ENCODE results near the gene LTB. TPM values are rescaled to one million over a fixed set of nuclear protein-coding genes. Genes with fewer than 3 reads are reported as not detected.

LTB gene
- total and polyA plus RNA-seq, 4 donors = 0.67 to 5.3 (median 1.5) TPM

DNA sequence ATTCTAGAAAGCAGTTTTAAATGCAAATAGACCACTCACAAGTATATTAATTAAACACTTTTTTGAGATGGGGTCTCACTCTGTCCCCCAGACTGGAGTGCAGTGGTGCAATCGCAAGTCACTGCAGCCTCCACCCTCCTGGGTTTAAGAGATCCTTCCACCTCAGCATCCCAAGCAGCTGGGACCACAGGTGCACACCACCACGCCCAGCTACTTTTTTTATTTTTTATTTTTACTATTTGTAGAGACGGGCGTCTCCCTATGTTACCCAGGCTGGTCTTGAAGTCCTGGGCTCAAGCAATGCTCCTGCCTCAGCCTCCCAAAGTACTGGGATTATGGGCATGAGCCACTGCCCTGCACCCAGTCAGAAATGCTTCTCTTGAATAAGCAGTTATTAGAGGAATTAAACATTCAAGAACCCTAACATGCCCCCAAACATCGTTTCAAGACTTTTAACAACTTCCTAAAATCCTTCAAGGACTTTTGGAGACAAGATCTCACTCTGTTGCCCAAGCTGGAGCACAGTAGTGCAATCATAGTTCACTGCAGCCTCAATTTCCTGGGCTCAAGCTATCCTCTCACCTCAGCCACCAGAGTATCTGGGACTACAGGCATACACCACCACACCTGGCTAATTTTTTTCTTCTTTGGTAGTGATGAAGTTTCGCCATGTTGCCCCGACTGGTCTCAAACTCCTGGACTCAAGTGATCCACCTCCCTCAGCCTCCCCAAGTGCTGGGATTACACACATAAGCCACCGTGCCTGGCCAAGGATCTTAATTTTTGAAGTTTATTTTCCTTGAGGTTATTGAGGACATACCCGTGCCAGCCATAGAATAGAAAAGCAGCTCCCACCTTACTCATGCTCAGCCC lies 50.2 kb downstream of the LTB start (continued):
- TF ChIP-seq, protein P1, sequence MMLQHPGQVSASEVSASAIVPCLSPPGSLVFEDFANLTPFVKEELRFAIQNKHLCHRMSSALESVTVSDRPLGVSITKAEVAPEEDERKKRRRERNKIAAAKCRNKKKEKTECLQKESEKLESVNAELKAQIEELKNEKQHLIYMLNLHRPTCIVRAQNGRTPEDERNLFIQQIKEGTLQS (IDR thresholded peaks at IDR 0.05) = no peak
- no peak for TF ChIP-seq NR2F2 (IDR thresholded peaks at IDR 0.05)
- TF ChIP-seq TAF1 (conservative IDR thresholded peaks at IDR 0.05) = no peak
- TF ChIP-seq, protein P2, sequence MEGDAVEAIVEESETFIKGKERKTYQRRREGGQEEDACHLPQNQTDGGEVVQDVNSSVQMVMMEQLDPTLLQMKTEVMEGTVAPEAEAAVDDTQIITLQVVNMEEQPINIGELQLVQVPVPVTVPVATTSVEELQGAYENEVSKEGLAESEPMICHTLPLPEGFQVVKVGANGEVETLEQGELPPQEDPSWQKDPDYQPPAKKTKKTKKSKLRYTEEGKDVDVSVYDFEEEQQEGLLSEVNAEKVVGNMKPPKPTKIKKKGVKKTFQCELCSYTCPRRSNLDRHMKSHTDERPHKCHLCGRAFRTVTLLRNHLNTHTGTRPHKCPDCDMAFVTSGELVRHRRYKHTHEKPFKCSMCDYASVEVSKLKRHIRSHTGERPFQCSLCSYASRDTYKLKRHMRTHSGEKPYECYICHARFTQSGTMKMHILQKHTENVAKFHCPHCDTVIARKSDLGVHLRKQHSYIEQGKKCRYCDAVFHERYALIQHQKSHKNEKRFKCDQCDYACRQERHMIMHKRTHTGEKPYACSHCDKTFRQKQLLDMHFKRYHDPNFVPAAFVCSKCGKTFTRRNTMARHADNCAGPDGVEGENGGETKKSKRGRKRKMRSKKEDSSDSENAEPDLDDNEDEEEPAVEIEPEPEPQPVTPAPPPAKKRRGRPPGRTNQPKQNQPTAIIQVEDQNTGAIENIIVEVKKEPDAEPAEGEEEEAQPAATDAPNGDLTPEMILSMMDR (IDR thresholded peaks at IDR 0.05; ENCODE audit: low read depth, low read length, missing input control) = no peak
- no peak for TF ChIP-seq SP1 (IDR thresholded peaks at IDR 0.05)
- no peak for TF ChIP-seq FOXA2 (IDR thresholded peaks at IDR 0.05)

DNA sequence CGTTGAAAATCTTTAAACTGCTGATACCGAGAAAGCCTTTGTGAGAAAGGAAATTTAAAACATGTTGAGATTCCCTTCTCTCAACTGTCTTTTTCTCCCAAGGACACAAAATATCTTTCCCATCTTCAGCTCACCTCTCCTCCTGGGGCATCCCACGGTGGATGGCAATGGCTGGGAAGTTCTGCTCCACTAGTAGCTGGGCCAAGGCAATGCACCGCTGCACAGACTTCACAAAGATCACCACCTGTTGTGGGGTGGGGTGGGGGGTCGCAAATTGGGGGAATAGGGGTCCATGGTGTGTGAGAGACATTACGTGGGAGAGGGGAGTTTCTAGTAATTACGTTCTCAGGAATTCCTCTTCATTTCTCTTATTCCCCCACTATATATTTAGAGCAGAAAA lies 51.1 kb downstream of the LTB start:
- Histone ChIP-seq H3K4me3 (ENCODE audit: low read depth in 1 of 3, low read length in 3 of 3) (no peak overlapping the region), H3K27me3 (ENCODE audit: control insufficient read depth in 4 of 4, insufficient read depth in 4 of 4, low read length in 3 of 4) (no peaks in the 10 kb centered on the region), H3K27ac (ENCODE audit: low read depth in 1 of 2, low read length in 2 of 2) (no peak overlapping the region), H3K4me1 (ENCODE audit: control insufficient read depth in 4 of 4, insufficient read depth in 4 of 4, low read length in 3 of 4) (peaks cover 0 to 4% (median 2%) of the 10 kb centered on the region in 4 donors), H3K36me3 (ENCODE audit: control insufficient read depth in 4 of 4, insufficient read depth in 3 of 4, low read depth in 1 of 4, low read length in 3 of 4) (peaks cover 26 to 61% (median 52%) of the 10 kb centered on the region in 4 donors), H3K9me3 (ENCODE audit: control insufficient read depth in 4 of 4, low read length in 3 of 4) (no peaks in the 10 kb centered on the region), H3K9ac (ENCODE audit: low read depth in 1 of 2, low read length in 2 of 2) (no peak overlapping the region)
- no peak for DNase-seq (ENCODE audit: low spot score)
- WGBS = 96% methylated on average over 7 of the region's 7 CpGs
- no peak for TF ChIP-seq TAF1 (conservative IDR thresholded peaks at IDR 0.05)

DNA sequence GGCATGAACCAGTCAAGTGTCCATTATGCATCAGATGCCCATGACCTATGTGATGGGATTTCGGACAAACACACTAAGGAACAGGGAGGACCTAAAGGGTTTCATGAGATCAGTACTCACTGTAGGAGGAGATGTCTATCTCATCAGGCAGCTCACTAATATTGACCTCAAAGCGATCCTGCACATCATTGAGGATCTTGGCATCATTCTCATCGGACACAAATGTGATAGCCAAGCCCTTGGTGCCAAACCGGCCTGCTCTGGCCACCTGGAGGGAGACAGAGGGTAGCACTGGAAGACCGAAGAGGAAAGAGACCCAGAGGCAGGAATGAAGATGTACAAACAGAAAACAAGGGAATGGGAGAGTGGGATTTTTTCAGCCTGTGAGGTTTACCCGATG lies 51.6 kb downstream of the LTB start:
- peaks cover 0 to 4% (median 2%) of the 10 kb centered on the region in 4 donors for H3K4me1 ChIP-seq (ENCODE audit: control insufficient read depth in 4 of 4, insufficient read depth in 4 of 4, low read length in 3 of 4)
- H3K27ac ChIP-seq (ENCODE audit: low read depth in 1 of 2, low read length in 2 of 2) = no peak overlapping the region
- no peaks in the 10 kb centered on the region for H3K27me3 ChIP-seq (ENCODE audit: control insufficient read depth in 4 of 4, insufficient read depth in 4 of 4, low read length in 3 of 4)
- no peaks in the 10 kb centered on the region for H3K9me3 ChIP-seq (ENCODE audit: control insufficient read depth in 4 of 4, low read length in 3 of 4)
- WGBS = 69% methylated on average over 6 of the region's 6 CpGs
- no peak overlapping the region for H3K4me3 ChIP-seq (ENCODE audit: low read depth in 1 of 3, low read length in 3 of 3)
- no peak for DNase-seq (ENCODE audit: low spot score)
- TF ChIP-seq, protein P1 (IDR thresholded peaks at IDR 0.05) = no peak
- no peak for TF ChIP-seq JUND (IDR thresholded peaks at IDR 0.05)
- TF ChIP-seq, protein P3, sequence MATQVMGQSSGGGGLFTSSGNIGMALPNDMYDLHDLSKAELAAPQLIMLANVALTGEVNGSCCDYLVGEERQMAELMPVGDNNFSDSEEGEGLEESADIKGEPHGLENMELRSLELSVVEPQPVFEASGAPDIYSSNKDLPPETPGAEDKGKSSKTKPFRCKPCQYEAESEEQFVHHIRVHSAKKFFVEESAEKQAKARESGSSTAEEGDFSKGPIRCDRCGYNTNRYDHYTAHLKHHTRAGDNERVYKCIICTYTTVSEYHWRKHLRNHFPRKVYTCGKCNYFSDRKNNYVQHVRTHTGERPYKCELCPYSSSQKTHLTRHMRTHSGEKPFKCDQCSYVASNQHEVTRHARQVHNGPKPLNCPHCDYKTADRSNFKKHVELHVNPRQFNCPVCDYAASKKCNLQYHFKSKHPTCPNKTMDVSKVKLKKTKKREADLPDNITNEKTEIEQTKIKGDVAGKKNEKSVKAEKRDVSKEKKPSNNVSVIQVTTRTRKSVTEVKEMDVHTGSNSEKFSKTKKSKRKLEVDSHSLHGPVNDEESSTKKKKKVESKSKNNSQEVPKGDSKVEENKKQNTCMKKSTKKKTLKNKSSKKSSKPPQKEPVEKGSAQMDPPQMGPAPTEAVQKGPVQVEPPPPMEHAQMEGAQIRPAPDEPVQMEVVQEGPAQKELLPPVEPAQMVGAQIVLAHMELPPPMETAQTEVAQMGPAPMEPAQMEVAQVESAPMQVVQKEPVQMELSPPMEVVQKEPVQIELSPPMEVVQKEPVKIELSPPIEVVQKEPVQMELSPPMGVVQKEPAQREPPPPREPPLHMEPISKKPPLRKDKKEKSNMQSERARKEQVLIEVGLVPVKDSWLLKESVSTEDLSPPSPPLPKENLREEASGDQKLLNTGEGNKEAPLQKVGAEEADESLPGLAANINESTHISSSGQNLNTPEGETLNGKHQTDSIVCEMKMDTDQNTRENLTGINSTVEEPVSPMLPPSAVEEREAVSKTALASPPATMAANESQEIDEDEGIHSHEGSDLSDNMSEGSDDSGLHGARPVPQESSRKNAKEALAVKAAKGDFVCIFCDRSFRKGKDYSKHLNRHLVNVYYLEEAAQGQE (IDR thresholded peaks at IDR 0.05) = no peak
- no peak for TF ChIP-seq HNF4G (IDR thresholded peaks at IDR 0.05)
- TF ChIP-seq GABPA (IDR thresholded peaks at IDR 0.05 in 1 of 2, conservative IDR thresholded peaks at IDR 0.05 in 1 of 2) = no peak
- TF ChIP-seq NR2F2 (IDR thresholded peaks at IDR 0.05) = no peak
- no peak for TF ChIP-seq FOXA2 (IDR thresholded peaks at IDR 0.05)
- no peak for TF ChIP-seq EGR1 (IDR thresholded peaks at IDR 0.05; ENCODE audit: low read depth in 2 of 2)
- TF ChIP-seq YY1 (IDR thresholded peaks at IDR 0.05) = no peak
- no peak for TF ChIP-seq FOXA1 (IDR thresholded peaks at IDR 0.05)
- TF ChIP-seq SP1 (IDR thresholded peaks at IDR 0.05) = no peak
- TF ChIP-seq RXRA (IDR thresholded peaks at IDR 0.05) = no peak
- no peak for TF ChIP-seq RAD21 (IDR thresholded peaks at IDR 0.05)
- TF ChIP-seq HNF4A (conservative IDR thresholded peaks at IDR 0.05) = no peak
- peaks cover 26 to 56% (median 47%) of the 10 kb centered on the region in 4 donors for H3K36me3 ChIP-seq (ENCODE audit: control insufficient read depth in 4 of 4, insufficient read depth in 3 of 4, low read depth in 1 of 4, low read length in 3 of 4)
- H3K9ac ChIP-seq (ENCODE audit: low read depth in 1 of 2, low read length in 2 of 2) = no peak overlapping the region

All from liver (tissue), 9 donors.